ENCODE results near the gene YAF2.

Gene YAF2

DNA sequence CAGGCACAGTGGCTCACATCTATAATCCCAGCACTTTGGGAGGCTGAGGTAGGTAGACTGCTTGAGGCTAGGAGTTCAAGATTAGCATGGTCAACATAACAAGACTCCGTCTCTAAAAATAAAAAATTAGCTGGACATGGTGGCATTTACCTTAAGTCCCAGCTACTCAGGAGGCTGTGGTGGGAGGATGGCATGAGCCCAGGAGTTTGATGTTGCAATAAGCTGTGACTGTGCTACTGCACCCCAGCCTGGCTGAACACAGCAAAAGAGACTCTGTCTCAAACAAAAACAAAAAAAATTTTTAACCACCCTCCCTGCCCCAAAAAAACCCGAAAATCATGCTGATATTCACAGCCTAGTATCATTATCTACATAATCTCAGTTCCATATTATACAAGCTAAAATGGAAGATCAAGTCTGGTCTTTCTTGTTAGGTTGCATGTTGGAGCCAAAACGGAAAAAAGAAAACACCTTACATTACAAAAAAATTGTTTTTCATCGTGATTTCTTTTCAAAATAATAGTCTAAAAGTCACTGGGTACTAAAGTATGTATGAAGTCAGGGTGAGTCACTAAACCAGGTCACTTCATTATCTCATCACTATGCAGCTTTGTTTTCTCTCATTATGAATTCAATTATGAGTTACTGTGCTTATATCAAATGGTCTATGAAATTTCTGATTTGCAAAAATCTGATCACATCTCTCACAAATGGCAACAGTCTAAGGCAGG, 107.2 kb downstream of the YAF2 start:
- Histone ChIP-seq H3K4me2 (ENCODE audit: low read length) (no peak overlapping the region), H3K79me2 (ENCODE audit: control insufficient read depth, insufficient read depth, low read length) (peaks cover 7% of the 10 kb centered on the region), H3K23ac (ENCODE audit: low read length) (no peak overlapping the region), H3K4me3 (ENCODE audit: low read length) (no peak overlapping the region), H3K79me1 (ENCODE audit: low read length) (peaks cover 8% of the 10 kb centered on the region), H4K5ac (ENCODE audit: low read length) (no peak overlapping the region), H2AK5ac (ENCODE audit: low read length) (no peak overlapping the region), H3K27me3 (ENCODE audit: insufficient read depth, low read length, poor library complexity) (no peaks in the 10 kb centered on the region), H3K18ac (ENCODE audit: low read length) (no peak overlapping the region), H3K36me3 (ENCODE audit: control insufficient read depth, insufficient read depth, low read length) (no peaks in the 10 kb centered on the region), H2BK120ac (ENCODE audit: low read depth, low read length) (no peak overlapping the region), H4K8ac (ENCODE audit: low read depth, low read length) (no peak overlapping the region), H2BK15ac (replicated peaks; ENCODE audit: low read depth) (no peak overlapping the region), H3K56ac (ENCODE audit: low read length) (peak overlapping the region; percentile 19), H2BK5ac (ENCODE audit: low read length) (no peak overlapping the region), H3K4me1 (ENCODE audit: control insufficient read depth, low read depth, low read length) (peaks cover 5% of the 10 kb centered on the region), H3K9ac (ENCODE audit: low read length) (no peak overlapping the region), H3K27ac (ENCODE audit: low read depth, low read length) (no peak overlapping the region), H3K4ac (ENCODE audit: low read depth, low read length) (no peak overlapping the region)
- DNase-seq = peak; percentile 4
- WGBS (ENCODE audit: extremely low coverage, insufficient coverage, low lambda C conversion rate) = 100% methylated on average over 1 of the region's 4 CpGs

DNA sequence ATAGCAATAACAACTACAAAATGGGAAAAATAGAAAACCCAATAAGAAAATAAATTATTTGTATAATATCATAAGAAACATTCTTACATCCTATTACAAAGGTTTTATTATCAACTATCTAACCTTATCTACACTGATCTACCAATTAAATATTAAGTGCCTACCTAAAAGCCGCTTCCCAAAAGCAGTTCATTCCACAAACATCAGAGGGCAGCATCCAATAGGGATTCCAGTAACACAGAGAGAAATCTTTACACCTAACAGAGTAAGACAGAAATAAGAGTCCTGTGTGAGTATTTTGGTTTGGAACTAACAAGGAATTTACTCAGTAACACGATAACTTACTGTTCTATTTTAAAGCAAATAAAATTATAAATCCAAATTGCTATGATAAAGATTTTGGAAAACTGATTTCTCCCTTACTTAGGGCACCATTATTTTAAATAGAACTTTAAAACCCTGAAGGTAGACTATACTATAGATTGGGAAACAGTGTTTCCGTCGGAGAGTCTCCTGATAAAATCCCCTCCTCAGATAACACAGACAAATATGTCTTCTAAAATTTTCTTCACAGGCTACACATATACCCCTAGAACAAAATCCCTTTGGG, 108.3 kb downstream of the YAF2 start:
- Histone ChIP-seq H3K9ac (ENCODE audit: low read length) (no peak overlapping the region), H3K18ac (ENCODE audit: low read length) (no peak overlapping the region), H3K27me3 (ENCODE audit: insufficient read depth, low read length, poor library complexity) (no peaks in the 10 kb centered on the region), H3K56ac (ENCODE audit: low read length) (no peak overlapping the region), H3K4ac (ENCODE audit: low read depth, low read length) (no peak overlapping the region), H4K8ac (ENCODE audit: low read depth, low read length) (no peak overlapping the region), H3K4me2 (ENCODE audit: low read length) (no peak overlapping the region), H2BK120ac (ENCODE audit: low read depth, low read length) (no peak overlapping the region), H2BK5ac (ENCODE audit: low read length) (no peak overlapping the region), H2BK15ac (replicated peaks; ENCODE audit: low read depth) (no peak overlapping the region), H4K5ac (ENCODE audit: low read length) (no peak overlapping the region), H3K23ac (ENCODE audit: low read length) (no peak overlapping the region), H3K79me2 (ENCODE audit: control insufficient read depth, insufficient read depth, low read length) (peaks cover 5% of the 10 kb centered on the region), H2AK5ac (ENCODE audit: low read length) (no peak overlapping the region), H3K4me1 (ENCODE audit: control insufficient read depth, low read depth, low read length) (peaks cover 11% of the 10 kb centered on the region), H3K79me1 (ENCODE audit: low read length) (peaks cover 5% of the 10 kb centered on the region), H3K4me3 (ENCODE audit: low read length) (no peak overlapping the region), H3K36me3 (ENCODE audit: control insufficient read depth, insufficient read depth, low read length) (no peaks in the 10 kb centered on the region), H3K27ac (ENCODE audit: low read depth, low read length) (no peak overlapping the region)
- DNase-seq = peak; percentile 81
- WGBS (ENCODE audit: extremely low coverage, insufficient coverage, low lambda C conversion rate) = no CpG with 5 or more reads among the region's 4 CpGs

DNA sequence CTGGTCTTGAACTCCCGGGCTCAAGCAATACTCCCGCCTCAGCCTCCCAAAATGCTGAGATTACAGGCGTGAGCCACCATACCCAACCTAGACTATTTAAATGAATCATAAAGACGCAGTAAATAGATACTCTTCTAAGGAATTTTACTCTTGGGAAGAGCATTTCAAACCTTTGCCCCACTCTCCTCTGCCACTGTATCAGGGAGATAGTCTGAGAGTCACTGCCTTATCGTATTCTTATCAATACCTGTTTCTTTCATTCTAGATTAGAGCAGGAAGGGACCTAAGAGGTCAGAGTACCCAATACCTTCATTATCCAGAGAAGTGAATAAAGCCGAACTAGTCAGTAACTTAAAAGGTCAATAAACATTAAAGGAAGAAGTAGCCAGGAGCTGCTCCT, 109.2 kb downstream of the YAF2 start:
- no peak overlapping the region for H3K4me3 ChIP-seq (ENCODE audit: low read length)
- no peak overlapping the region for H2BK15ac ChIP-seq (replicated peaks; ENCODE audit: low read depth)
- no peak overlapping the region for H3K9ac ChIP-seq (ENCODE audit: low read length)
- H4K8ac ChIP-seq (ENCODE audit: low read depth, low read length) = no peak overlapping the region
- peaks cover 11% of the 10 kb centered on the region for H3K4me1 ChIP-seq (ENCODE audit: control insufficient read depth, low read depth, low read length)
- H3K18ac ChIP-seq (ENCODE audit: low read length) = peak overlapping the region; percentile 92
- H3K27me3 ChIP-seq (ENCODE audit: insufficient read depth, low read length, poor library complexity) = no peaks in the 10 kb centered on the region
- H3K56ac ChIP-seq (ENCODE audit: low read length) = no peak overlapping the region
- no CpG with 5 or more reads among the region's 6 CpGs for WGBS (ENCODE audit: extremely low coverage, insufficient coverage, low lambda C conversion rate)
- H2BK120ac ChIP-seq (ENCODE audit: low read depth, low read length) = peak overlapping the region; percentile 67
- H4K5ac ChIP-seq (ENCODE audit: low read length) = no peak overlapping the region
- peak; percentile 87 for DNase-seq
- H2BK5ac ChIP-seq (ENCODE audit: low read length) = no peak overlapping the region
- no peak overlapping the region for H2AK5ac ChIP-seq (ENCODE audit: low read length)
- no peaks in the 10 kb centered on the region for H3K36me3 ChIP-seq (ENCODE audit: control insufficient read depth, insufficient read depth, low read length)
- peaks cover 3% of the 10 kb centered on the region for H3K79me2 ChIP-seq (ENCODE audit: control insufficient read depth, insufficient read depth, low read length)
- no peak overlapping the region for H3K4ac ChIP-seq (ENCODE audit: low read depth, low read length)
- H3K79me1 ChIP-seq (ENCODE audit: low read length) = peaks cover 5% of the 10 kb centered on the region
- peak overlapping the region; percentile 76 for H3K27ac ChIP-seq (ENCODE audit: low read depth, low read length)
- H3K4me2 ChIP-seq (ENCODE audit: low read length) = no peak overlapping the region
- H3K23ac ChIP-seq (ENCODE audit: low read length) = no peak overlapping the region

DNA sequence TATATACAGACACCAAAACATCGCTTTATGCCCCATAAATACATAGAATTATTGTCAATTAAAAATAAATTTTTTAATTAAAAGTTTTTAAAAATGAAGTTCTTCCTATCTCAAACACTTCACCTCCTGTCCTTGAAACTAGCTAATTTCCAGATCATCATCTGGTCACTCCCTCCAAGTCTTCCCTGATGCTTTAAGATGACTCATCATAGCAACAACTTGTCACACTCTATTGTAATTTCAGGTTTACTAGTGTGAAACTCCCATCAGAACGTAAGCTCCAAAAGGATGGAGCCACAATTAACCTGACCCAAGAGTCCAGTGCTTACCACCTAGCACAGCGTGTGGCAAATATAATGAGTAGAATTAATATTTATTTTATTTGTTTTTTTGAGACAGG, 109.7 kb downstream of the YAF2 start:
- peaks cover 2% of the 10 kb centered on the region for H3K79me1 ChIP-seq (ENCODE audit: low read length)
- DNase-seq = peak; percentile 58
- WGBS (ENCODE audit: extremely low coverage, insufficient coverage, low lambda C conversion rate) = no CpG with 5 or more reads among the region's 3 CpGs
- H2BK15ac ChIP-seq (replicated peaks; ENCODE audit: low read depth) = peak overlapping the region; percentile 27
- H2BK120ac ChIP-seq (ENCODE audit: low read depth, low read length) = peak overlapping the region; percentile 67
- H3K36me3 ChIP-seq (ENCODE audit: control insufficient read depth, insufficient read depth, low read length) = no peaks in the 10 kb centered on the region
- H3K79me2 ChIP-seq (ENCODE audit: control insufficient read depth, insufficient read depth, low read length) = no peaks in the 10 kb centered on the region
- H4K5ac ChIP-seq (ENCODE audit: low read length) = no peak overlapping the region
- no peak overlapping the region for H3K9ac ChIP-seq (ENCODE audit: low read length)
- no peak overlapping the region for H3K4me3 ChIP-seq (ENCODE audit: low read length)
- H3K56ac ChIP-seq (ENCODE audit: low read length) = peak overlapping the region; percentile 36
- no peaks in the 10 kb centered on the region for H3K27me3 ChIP-seq (ENCODE audit: insufficient read depth, low read length, poor library complexity)
- no peak overlapping the region for H2AK5ac ChIP-seq (ENCODE audit: low read length)
- H3K4me1 ChIP-seq (ENCODE audit: control insufficient read depth, low read depth, low read length) = peaks cover 11% of the 10 kb centered on the region
- H3K27ac ChIP-seq (ENCODE audit: low read depth, low read length) = peak overlapping the region; percentile 76
- no peak overlapping the region for H2BK5ac ChIP-seq (ENCODE audit: low read length)
- H3K18ac ChIP-seq (ENCODE audit: low read length) = peak overlapping the region; percentile 92
- H3K4ac ChIP-seq (ENCODE audit: low read depth, low read length) = no peak overlapping the region
- no peak overlapping the region for H3K4me2 ChIP-seq (ENCODE audit: low read length)
- no peak overlapping the region for H4K8ac ChIP-seq (ENCODE audit: low read depth, low read length)
- H3K23ac ChIP-seq (ENCODE audit: low read length) = no peak overlapping the region

DNA sequence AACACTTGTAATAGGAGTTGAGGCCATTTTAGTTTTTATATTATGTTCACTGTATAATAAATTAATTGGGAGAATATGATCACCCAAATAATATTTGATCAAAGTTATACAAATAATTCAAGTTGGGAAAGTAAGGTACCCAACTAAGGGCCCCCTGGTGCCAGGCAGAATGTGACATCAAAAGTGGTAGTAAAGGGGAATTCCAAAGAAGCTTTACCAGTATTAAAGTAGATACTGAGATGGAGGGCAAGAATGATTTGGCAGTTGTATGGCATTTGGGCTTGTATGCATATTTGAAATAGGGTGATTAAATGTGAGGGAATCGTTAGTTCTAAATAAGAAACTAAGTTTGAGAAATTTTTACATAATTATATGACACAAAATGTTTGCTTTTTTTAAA, 111.1 kb downstream of the YAF2 start:
- no peaks in the 10 kb centered on the region for H3K36me3 ChIP-seq (ENCODE audit: control insufficient read depth, insufficient read depth, low read length)
- no peak overlapping the region for H3K18ac ChIP-seq (ENCODE audit: low read length)
- no peak overlapping the region for H4K8ac ChIP-seq (ENCODE audit: low read depth, low read length)
- H3K27me3 ChIP-seq (ENCODE audit: insufficient read depth, low read length, poor library complexity) = no peaks in the 10 kb centered on the region
- H3K56ac ChIP-seq (ENCODE audit: low read length) = no peak overlapping the region
- no peak overlapping the region for H2BK5ac ChIP-seq (ENCODE audit: low read length)
- H3K4me1 ChIP-seq (ENCODE audit: control insufficient read depth, low read depth, low read length) = peaks cover 11% of the 10 kb centered on the region
- H2BK120ac ChIP-seq (ENCODE audit: low read depth, low read length) = no peak overlapping the region
- no peak overlapping the region for H3K9ac ChIP-seq (ENCODE audit: low read length)
- H2BK15ac ChIP-seq (replicated peaks; ENCODE audit: low read depth) = no peak overlapping the region
- no peak overlapping the region for H4K5ac ChIP-seq (ENCODE audit: low read length)
- WGBS (ENCODE audit: extremely low coverage, insufficient coverage, low lambda C conversion rate) = 100% methylated on average over 1 of the region's 1 CpG
- H3K79me2 ChIP-seq (ENCODE audit: control insufficient read depth, insufficient read depth, low read length) = no peaks in the 10 kb centered on the region
- H2AK5ac ChIP-seq (ENCODE audit: low read length) = no peak overlapping the region
- no peak overlapping the region for H3K4me2 ChIP-seq (ENCODE audit: low read length)
- peaks cover 2% of the 10 kb centered on the region for H3K79me1 ChIP-seq (ENCODE audit: low read length)
- H3K27ac ChIP-seq (ENCODE audit: low read depth, low read length) = no peak overlapping the region
- H3K4me3 ChIP-seq (ENCODE audit: low read length) = no peak overlapping the region
- no peak for DNase-seq
- no peak overlapping the region for H3K23ac ChIP-seq (ENCODE audit: low read length)
- H3K4ac ChIP-seq (ENCODE audit: low read depth, low read length) = no peak overlapping the region
